Omental fat pad (tissue), 4 donors: Measurements from ENCODE around the gene GNAI1. TPM values are rescaled to one million over a fixed set of nuclear protein-coding genes. Genes with fewer than 3 reads are reported as not detected.
"Not testable (repeated sequence)": the region's sequence is repeated elsewhere in the genome, so short reads cannot be mapped to it uniquely, and the experiment has no call there.

Experiments used
- ATAC-seq: fragments of 150-250 bp; one replicate; pipeline ENCODE4 v1.9.1; 2016; ENCODE audit warnings: mild to moderate bottlenecking, moderate library complexity; ENCODE audit not compliant: low FRiP score
- DNase-seq: peaks from one replicate; pipeline ENCODE4 v3.0.0-alpha.2; 2019; ENCODE audit warnings: low spot score
- CTCF ChIP-seq, 3 donors: fragments of 450-650 bp; IDR thresholded peaks; one replicate each; pipeline ENCODE4 v1.5.1; 2016 to 2017; ENCODE audit warnings: antibody characterized with exemption in 3 of 3, mild to moderate bottlenecking in 3 of 3, moderate library complexity in 2 of 3
- total RNA-seq, 4 donors: library from RNA; depleted of rRNA; stranded (reverse); fragments of >200 nt; gene quantifications; one replicate each; pipeline ENCODE4 v1.1.0, GENCODE V29; 2016

The GNAI1 gene
- total RNA-seq, 4 donors from 2014 or later = 62.2 to 149 (median 92.6) TPM

GRCh38 chr7:80155374-80155773 is 20.7 kb downstream of the GNAI1 start:
- no peak for ATAC-seq

DNA sequence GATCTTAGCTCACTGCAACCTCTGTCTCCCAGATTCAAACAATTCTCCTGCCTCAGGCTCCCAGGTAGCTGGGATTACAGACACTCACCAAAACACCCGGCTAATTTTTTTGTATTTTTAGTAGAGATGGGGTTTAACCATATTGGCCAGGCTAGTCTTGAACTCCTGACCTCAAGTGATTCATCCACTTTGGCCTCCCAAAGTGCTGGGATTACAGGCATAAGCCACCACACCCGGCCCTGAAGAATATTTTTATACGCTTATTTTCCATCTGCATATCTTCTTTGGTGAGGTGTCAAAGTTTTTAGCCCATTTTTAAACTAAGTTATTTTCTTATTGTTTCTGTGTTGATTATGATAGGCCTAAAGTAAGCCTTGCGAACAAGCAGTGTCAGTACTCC is 23.1 kb downstream of the GNAI1 start:
- ATAC-seq, DNase-seq: not testable (repeated sequence)

More at GRCh38 chr7:80155374-80155773, 20.7 kb downstream of the GNAI1 start:
- no peak for TF ChIP-seq CTCF (IDR thresholded peaks at IDR 0.05)
- DNase-seq = no peak

- ATAC-seq = no peak
- TF ChIP-seq CTCF (IDR thresholded peaks at IDR 0.05) = no peak
- no peak for DNase-seq
Observed at GRCh38 chr7:80159802-80160201, 25.2 kb downstream of the GNAI1 start.

GRCh38 chr7:80161466-80161865 is 26.8 kb downstream of the GNAI1 start:
- TF ChIP-seq CTCF (IDR thresholded peaks at IDR 0.05) = no peak
- DNase-seq (no peak), ATAC-seq (no peak)

DNA sequence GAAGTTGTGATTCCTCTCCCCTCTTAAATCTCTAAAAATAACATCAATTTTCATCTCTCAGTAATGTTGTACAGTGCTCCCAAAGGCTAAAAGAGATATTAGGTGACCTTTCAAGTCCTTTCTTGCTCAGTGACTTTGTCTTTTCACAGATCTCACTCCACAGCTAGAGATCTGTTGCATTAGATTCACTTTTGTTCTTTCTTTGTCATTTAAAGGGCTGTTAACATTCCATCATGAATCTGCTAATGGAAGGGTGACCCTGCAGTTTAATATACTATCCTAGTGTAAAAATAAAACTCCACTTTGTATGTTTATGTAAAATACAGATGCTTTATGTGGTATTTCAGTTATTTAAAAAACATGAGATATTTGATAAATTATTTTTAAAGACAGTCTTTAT is 30.5 kb downstream of the GNAI1 start:
- ATAC-seq = no peak
- TF ChIP-seq CTCF (IDR thresholded peaks at IDR 0.05) = no peak

GRCh38 chr7:80170445-80170844 is 35.8 kb downstream of the GNAI1 start:
- no peak for ATAC-seq
- TF ChIP-seq CTCF (IDR thresholded peaks at IDR 0.05) = no peak
- no peak for DNase-seq

More for the DNA sequence above, 30.5 kb downstream of the GNAI1 start:
- no peak for DNase-seq

DNA sequence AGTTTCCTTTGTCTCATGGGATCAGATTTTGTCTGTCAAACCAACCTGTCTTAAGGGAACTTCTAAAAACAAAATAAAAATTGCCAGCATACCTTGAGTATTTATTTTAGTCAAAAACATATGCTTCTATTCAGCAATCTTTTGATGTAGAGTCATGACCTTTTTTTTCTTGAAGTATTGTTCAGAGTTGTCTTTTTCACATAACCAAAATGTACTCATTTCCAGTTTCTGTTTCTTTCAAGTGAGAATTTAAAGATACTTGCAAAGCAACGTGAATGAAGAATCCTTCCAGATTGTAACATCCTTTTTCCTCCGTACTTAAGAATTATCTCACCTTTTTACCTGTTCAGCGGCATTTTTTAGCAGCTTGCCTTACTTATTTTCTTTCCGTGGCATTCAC is 37.8 kb downstream of the GNAI1 start:
- DNase-seq = no peak
- TF ChIP-seq CTCF (IDR thresholded peaks at IDR 0.05) = no peak
- ATAC-seq = no peak

DNA sequence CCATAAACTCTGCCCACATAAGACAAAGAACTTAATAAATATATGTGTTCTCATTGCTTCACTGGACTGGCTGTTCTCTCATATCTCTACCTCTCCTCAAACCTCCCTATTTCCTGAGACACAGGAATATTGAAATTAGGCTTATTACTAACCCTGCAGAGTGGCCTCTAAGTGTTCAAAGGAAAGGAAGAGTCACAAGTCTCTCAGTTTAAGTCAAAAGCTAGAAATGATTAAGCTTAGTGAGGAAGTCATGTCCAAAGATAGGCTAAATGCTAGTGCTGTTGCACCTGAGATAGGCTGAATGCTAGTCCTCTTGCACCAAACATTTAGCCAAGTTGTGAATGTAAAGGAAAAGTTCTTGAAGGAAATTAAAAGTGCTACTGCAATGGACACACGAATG is 41.1 kb downstream of the GNAI1 start:
- DNase-seq (no peak), ATAC-seq (no peak)
- TF ChIP-seq CTCF (IDR thresholded peaks at IDR 0.05) = no peak
